Parathyroid adenoma (tissue), 2 donors: ENCODE data around the gene FSTL5.
"Not testable (repeated sequence)": the region's sequence is repeated elsewhere in the genome, so short reads cannot be mapped to it uniquely, and the experiment has no call there.

Experiments
- H2AFZ ChIP-seq: fragments of 300-600 bp; sonication (generic); one replicate; pipeline ENCODE4 v1.7.0; 2017; ENCODE audit warnings: antibody characterized with exemption, mild to moderate bottlenecking
- H3K27ac ChIP-seq: fragments of 300-600 bp; sonication (generic); one replicate; pipeline ENCODE4 v1.7.0; 2017
- H3K27me3 ChIP-seq: fragments of 300-600 bp; sonication (generic); one replicate; pipeline ENCODE4 v1.7.0; 2017; ENCODE audit warnings: low read length; ENCODE audit not compliant: control insufficient read depth, insufficient read depth
- H3K36me3 ChIP-seq: fragments of 300-600 bp; sonication (generic); one replicate; pipeline ENCODE4 v1.7.0; 2017; ENCODE audit warnings: low read length; ENCODE audit not compliant: control insufficient read depth, insufficient read depth
- H3K4me1 ChIP-seq: fragments of 300-600 bp; sonication (generic); one replicate; pipeline ENCODE4 v1.7.0; 2017; ENCODE audit warnings: control low read depth
- H3K4me2 ChIP-seq: fragments of 300-600 bp; sonication (generic); one replicate; pipeline ENCODE4 v1.7.0; 2017; ENCODE audit warnings: low read length
- H3K4me3 ChIP-seq: fragments of 300-600 bp; sonication (generic); one replicate; pipeline ENCODE4 v1.7.0; 2017; ENCODE audit warnings: low read depth, low read length
- H3K79me2 ChIP-seq: fragments of 300-600 bp; sonication (generic); one replicate; pipeline ENCODE4 v1.7.0; 2017; ENCODE audit warnings: control low read depth
- H3K9ac ChIP-seq: fragments of 300-600 bp; sonication (generic); one replicate; pipeline ENCODE4 v1.7.0; 2017; ENCODE audit warnings: mild to moderate bottlenecking
- H3K9me3 ChIP-seq: fragments of 300-600 bp; sonication (generic); one replicate; pipeline ENCODE4 v1.7.0; 2017; ENCODE audit warnings: low read length; ENCODE audit not compliant: control insufficient read depth
- CTCF ChIP-seq: fragments of 300-600 bp; sonication (generic); IDR thresholded peaks from one replicate; pipeline ENCODE4 v1.7.0; 2017; ENCODE audit warnings: antibody characterized with exemption, mild to moderate bottlenecking
- donor health status: primary hyperparathyroidism.

FSTL5 gene

GRCh38 chr4:162163892-162164759 is at the start of gene FSTL5:
Gene FSTL5 (minus strand): TSS chr4:162164000. CDS start chr4:162111396, 52,604 bp downstream.
- Histone ChIP-seq H3K9ac (no peak within 1 kb of the TSS), H3K27ac (no peak within 1 kb of the TSS), H3K9me3 (no peaks in the 10 kb centered on the region), H2AFZ (peak within 1 kb of the TSS; percentile 38), H3K27me3 (no peaks in the 10 kb centered on the region), H3K4me1 (no peaks in the 10 kb centered on the region), H3K79me2 (no peaks in the 10 kb centered on the region), H3K4me2 (peak within 1 kb of the TSS; percentile 42), H3K36me3 (no peaks in the 10 kb centered on the region), H3K4me3 (peak within 1 kb of the TSS; percentile 21)
- no peak for TF ChIP-seq CTCF

- H3K36me3 ChIP-seq, result no peaks in the 10 kb centered on the region
- no peaks in the 10 kb centered on the region for H3K27me3 ChIP-seq
- H3K4me3 ChIP-seq, result no peak overlapping the region
- no peak overlapping the region for H3K9ac ChIP-seq
- H3K79me2 ChIP-seq, result no peaks in the 10 kb centered on the region
- TF ChIP-seq CTCF, result no peak
- H2AFZ ChIP-seq, result no peak overlapping the region
- H3K4me1 ChIP-seq, result no peaks in the 10 kb centered on the region
- H3K9me3 ChIP-seq, result no peaks in the 10 kb centered on the region
- no peak overlapping the region for H3K27ac ChIP-seq
- H3K4me2 ChIP-seq, result no peak overlapping the region
These were observed 45.9 kb upstream of the FSTL5 start for GRCh38 chr4:162209706-162210105.

DNA sequence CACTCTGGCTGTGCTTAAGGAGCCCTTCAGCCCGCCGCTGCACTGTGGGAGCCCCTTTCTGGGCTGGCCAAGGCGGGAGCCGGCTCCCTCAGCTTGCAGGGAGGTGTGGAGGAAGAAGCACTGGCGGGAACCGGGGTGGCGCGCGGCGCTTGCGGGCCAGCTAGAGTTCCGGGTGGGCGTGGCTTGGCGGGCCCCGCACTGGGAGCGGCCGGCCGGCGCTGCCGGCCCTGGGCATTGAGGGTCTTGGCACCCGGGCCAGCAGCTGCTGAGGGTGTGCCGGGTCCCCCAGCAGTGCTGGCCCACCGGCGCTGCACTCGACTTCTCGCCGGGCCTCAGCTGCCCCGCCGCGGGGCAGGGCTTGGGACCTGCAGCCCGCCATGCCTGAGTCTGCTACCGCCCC is 39.7 kb upstream of the FSTL5 start:
- H2AFZ ChIP-seq, H3K4me2 ChIP-seq, H3K27ac ChIP-seq, H3K4me3 ChIP-seq, H3K27me3 ChIP-seq, H3K36me3 ChIP-seq, H3K9ac ChIP-seq, H3K4me1 ChIP-seq, H3K79me2 ChIP-seq, H3K9me3 ChIP-seq: not testable (repeated sequence)

DNA sequence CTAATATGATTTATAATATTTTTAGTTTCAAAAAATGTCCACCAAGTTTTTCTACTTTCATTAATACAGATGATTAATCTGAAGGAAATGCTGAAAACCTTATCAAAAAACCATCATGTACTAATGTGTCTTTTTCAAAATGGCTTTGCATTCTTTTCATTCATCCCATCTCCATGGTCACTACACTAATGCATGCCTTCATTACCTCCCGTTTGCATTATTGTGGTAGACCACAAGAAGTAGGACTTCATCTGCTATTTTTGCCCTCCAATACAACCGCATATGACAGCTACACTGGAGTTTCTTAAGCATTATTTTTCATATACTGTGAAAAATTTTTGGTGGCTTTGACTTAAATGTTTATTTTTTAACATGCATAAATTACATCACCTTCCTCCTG is 37.9 kb upstream of the FSTL5 start:
- Histone ChIP-seq H3K4me1 (no peaks in the 10 kb centered on the region), H3K4me2 (no peak overlapping the region), H3K27me3 (no peaks in the 10 kb centered on the region), H3K9ac (no peak overlapping the region), H3K9me3 (no peaks in the 10 kb centered on the region), H3K79me2 (no peaks in the 10 kb centered on the region), H3K4me3 (no peak overlapping the region), H3K27ac (no peak overlapping the region), H3K36me3 (no peaks in the 10 kb centered on the region), H2AFZ (no peak overlapping the region)
- no peak for TF ChIP-seq CTCF

GRCh38 chr4:162170509-162170908 is 6.7 kb upstream of the FSTL5 start:
- Histone ChIP-seq H3K4me2 (no peak overlapping the region), H3K9ac (no peak overlapping the region), H2AFZ (no peak overlapping the region), H3K36me3 (no peaks in the 10 kb centered on the region), H3K27ac (no peak overlapping the region), H3K4me3 (no peak overlapping the region), H3K79me2 (no peaks in the 10 kb centered on the region), H3K4me1 (no peaks in the 10 kb centered on the region), H3K27me3 (no peaks in the 10 kb centered on the region), H3K9me3 (no peaks in the 10 kb centered on the region)
- no peak for TF ChIP-seq CTCF
